Ammon's horn (tissue), 1 donor: ENCODE results near the gene PARP12.

ENCODE experiments used
- DNase-seq: peaks from one replicate; pipeline ENCODE4 v3.0.0-alpha.2; 2016; ENCODE audit warnings: low spot score

PARP12 gene

DNA sequence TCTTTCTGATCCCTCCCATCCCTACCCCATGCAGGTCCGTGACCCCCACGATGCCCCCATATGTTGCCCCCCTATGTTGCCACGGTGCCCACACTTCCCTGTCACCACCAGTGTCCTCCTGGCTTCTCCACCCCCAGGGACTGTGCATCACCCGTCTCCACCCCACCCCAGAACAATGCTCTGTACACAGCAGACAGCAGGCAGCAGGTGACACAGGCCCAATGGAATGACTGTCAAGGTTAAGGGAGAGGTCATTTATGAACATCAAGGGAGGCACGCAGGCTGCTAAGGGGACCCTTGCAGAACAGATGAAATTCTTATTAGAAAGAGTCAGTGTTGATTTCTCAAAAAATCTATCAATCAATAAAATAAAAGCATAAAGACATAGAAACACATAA is 71.5 kb downstream of the PARP12 start:
- no peak for DNase-seq

- DNase-seq: no peak
Measured at GRCh38 chr7:139990571-139991268, 72.0 kb downstream of the PARP12 start.

DNA sequence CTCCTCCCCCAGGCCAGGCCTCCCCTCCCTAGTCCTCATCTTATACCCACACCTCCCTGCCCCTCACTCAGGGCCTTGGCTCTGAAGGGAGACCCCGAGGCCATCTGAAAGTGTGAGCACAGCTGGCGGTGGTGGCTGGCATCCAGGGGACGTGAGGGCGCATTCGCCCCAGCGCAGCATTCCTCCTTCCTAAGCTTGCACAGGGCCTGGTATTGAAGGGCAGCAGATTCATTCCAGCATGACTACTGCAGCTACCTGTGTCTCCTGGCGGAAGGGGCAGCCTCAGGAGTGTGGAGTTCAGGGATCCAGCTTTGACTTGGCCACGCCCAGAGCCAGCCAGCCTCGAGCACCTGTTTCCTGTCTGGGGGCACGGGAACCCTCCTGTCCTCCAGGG is 72.6 kb downstream of the PARP12 start:
- DNase-seq: no peak

DNA sequence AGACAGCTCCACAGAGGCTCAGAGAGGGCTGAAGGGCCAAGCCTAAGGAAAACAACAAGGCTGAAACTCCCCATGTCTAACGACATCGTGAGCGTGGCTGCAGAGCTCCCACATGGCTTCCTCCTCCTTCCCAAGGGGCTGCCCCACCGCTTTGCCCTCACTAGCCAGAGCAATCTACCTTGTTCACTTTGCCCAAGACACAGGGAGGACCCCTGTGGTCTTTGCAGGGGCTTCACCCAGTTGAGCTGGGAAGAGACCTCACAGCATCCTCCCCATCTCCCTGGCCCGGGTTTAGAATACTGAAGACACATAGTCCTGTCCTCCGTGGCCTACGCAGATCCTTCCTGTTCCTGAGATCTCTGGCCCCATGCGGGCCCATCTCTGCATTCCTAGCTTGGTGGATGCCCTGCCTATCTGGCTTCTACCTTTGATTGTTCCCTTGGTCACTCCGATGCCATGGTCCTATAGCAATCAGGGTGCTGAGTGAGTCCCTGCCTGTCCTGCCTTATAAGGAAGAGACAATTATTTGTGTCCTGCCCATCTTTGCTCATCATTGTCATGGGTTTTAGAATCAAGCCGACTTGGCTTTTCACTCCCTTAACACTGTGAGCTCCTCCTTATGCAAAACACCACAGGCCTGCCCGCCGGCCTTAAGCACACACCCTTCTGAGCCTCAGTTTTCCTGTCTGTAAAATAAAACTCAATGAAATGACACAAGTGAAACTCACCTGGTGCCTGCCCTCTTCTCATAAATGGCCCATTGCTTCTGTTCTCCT is 73.2 kb downstream of the PARP12 start:
- no peak for DNase-seq

DNA sequence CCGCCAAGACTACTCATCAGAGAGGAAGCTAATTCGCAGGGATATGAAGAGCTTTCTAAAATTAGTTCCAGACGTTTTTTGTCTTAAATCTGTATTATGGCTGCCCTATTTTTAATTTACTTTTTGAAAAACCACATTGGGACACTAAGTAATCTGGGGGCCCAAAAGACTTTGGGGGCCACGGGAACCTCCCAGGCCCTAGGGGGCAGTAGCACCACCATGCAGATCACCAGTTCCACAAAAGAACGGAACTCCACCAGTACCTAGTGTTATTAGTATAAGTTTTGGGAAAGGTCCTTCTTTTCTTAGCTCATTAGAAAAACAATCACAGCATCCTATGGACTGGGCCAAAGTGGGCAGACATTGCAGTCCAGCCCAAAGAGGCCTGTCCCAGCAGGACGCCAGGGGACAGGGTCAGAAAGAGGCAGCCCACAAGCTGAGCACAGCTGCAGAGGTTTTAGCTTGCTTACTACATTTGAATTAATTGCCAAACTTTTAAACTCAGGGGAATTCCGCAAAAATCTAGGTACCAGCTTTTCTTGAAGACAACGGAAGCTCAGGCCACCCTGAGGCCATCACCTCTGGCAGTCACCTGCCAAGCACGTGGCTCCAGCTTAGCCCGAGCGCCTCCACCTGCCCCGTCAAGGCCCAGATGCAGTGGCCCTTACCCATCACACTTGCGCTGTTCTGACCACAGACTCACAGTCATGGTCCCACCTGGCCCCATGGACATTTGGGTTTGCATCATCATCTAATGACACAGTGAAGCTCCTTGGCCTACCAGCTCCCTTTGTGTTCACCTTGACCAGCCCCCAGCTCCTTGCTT is 74.8 kb downstream of the PARP12 start:
- DNase-seq: no peak

DNA sequence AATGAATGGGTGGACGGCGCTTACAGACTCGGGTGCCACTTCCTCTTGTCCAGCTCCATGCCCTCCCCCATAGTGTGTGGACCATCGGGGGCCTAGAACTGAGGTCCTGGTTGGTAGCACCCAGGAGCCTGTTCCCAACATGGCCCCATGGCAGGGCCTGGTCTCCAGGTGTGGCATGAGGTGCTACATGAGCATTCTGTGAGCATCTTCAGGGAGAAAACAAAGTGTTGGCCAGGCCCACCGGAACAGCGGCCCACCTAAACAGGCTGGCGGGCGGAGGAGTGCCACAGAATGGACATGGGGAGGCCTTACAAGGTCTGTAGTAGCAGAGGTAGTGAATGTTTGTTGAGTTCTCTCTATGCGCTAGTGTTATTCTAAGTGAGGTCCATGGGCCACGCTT is 76.9 kb downstream of the PARP12 start:
- no peak for DNase-seq

GRCh38 chr7:139984642-139985539 is 77.9 kb downstream of the PARP12 start:
- no peak for DNase-seq

GRCh38 chr7:139982927-139983920 is 79.5 kb downstream of the PARP12 start:
- DNase-seq: no peak

DNA sequence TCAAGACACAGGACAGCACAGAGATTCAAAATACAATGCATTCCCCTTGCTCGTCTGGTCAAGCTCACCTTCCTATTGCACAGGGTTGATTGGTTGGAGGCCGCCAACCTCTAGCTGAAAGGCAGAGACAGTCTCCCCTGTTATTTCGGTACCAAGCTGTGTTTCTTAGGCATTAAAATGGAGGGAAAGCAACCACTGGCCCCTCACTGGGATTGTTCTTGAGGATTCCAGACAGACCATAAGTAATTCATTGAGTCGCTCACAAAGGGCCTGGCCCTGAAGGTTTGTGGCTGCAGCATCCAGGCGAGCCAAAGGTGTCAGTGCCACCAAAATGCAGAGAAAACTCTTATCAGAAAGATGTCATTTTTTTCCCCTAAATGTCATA is 81.2 kb downstream of the PARP12 start:
- no peak for DNase-seq

- DNase-seq: no peak
Measured at GRCh38 chr7:139976838-139977656, 85.7 kb downstream of the PARP12 start.

- DNase-seq: no peak
Measured at GRCh38 chr7:139976055-139976837, 86.5 kb downstream of the PARP12 start.

DNA sequence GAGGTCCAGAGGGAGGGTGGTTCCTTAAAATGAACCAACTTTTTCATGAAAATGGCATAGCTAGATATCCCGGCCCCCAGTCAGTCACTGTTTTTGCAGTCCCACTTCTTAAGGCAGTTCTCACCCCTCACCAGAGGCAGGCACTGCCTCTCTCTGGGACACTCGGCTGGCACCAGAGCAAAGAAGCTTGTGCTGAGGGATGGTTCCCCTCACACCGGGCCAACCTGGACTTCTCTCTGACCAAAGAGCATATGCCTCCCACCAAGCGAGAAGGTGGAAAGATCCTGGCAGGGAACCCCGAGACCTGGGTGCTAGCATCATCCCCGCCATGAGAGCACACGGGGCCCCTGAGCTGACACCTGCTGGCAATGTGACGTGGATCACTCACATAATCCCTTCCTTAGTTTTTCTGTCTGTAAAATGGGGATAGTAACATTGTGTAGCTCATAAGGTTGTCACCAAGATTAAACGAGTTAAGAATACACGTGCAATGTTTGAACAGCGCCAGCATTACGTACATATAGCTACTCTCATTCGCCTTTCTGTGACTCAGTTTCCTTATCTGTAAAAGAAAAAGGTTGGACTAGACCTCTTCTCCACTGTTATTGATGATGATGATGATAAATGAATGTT is 88.5 kb downstream of the PARP12 start:
- no peak for DNase-seq
